ENCODE measurements around the gene LCE6A. TPM values are rescaled to one million over a fixed set of nuclear protein-coding genes. Genes with fewer than 3 reads are reported as not detected.

The LCE6A gene
- total RNA-seq, 1 donor from 2014 or later: not detected

- intact Hi-C loops (cut with micrococcal nuclease): no loop called here
- Mint-ChIP-seq H3K27ac (no peak overlapping the region), H3K27me3 (peaks cover 6% of the 10 kb centered on the region), H3K4me3 (no peak overlapping the region), H3K4me1 (no peaks in the 10 kb centered on the region), H3K9me3 (no peaks in the 10 kb centered on the region), H3K36me3 (ENCODE audit: low read depth) (no peaks in the 10 kb centered on the region)
- ChIA-PET CTCF (no interaction called here), POLR2A (no interaction called here)
- ATAC-seq (ENCODE audit: low read depth): no peak
- DNase-seq: no peak
- TF ChIP-seq, protein P1, sequence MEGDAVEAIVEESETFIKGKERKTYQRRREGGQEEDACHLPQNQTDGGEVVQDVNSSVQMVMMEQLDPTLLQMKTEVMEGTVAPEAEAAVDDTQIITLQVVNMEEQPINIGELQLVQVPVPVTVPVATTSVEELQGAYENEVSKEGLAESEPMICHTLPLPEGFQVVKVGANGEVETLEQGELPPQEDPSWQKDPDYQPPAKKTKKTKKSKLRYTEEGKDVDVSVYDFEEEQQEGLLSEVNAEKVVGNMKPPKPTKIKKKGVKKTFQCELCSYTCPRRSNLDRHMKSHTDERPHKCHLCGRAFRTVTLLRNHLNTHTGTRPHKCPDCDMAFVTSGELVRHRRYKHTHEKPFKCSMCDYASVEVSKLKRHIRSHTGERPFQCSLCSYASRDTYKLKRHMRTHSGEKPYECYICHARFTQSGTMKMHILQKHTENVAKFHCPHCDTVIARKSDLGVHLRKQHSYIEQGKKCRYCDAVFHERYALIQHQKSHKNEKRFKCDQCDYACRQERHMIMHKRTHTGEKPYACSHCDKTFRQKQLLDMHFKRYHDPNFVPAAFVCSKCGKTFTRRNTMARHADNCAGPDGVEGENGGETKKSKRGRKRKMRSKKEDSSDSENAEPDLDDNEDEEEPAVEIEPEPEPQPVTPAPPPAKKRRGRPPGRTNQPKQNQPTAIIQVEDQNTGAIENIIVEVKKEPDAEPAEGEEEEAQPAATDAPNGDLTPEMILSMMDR (IDR thresholded peaks at IDR 0.05): no peak
Measured at GRCh38 chr1:152860129-152860528, 17.5 kb downstream of the LCE6A start.

- Mint-ChIP-seq H3K9me3 (no peaks in the 10 kb centered on the region), H3K27me3 (peaks cover 6% of the 10 kb centered on the region), H3K36me3 (ENCODE audit: low read depth) (no peaks in the 10 kb centered on the region), H3K27ac (no peak overlapping the region), H3K4me1 (no peaks in the 10 kb centered on the region), H3K4me3 (no peak overlapping the region)
- ATAC-seq (ENCODE audit: low read depth) (no peak), DNase-seq (no peak)
- CTCF ChIA-PET: no interaction called here
- POLR2A ChIA-PET: no interaction called here
- intact Hi-C loops (cut with micrococcal nuclease): no loop called here
- TF ChIP-seq, protein P1 (IDR thresholded peaks at IDR 0.05): no peak
Measured at GRCh38 chr1:152861374-152861773, 18.7 kb downstream of the LCE6A start.

GRCh38 chr1:152864443-152864842 lies 21.8 kb downstream of the LCE6A start:
- Mint-ChIP-seq H3K27me3 (peaks cover 6% of the 10 kb centered on the region), H3K4me1 (no peaks in the 10 kb centered on the region), H3K4me3 (no peak overlapping the region), H3K9me3 (no peaks in the 10 kb centered on the region), H3K36me3 (ENCODE audit: low read depth) (no peaks in the 10 kb centered on the region), H3K27ac (no peak overlapping the region)
- TF ChIP-seq, protein P1 (IDR thresholded peaks at IDR 0.05): no peak
- DNase-seq (no peak), ATAC-seq (ENCODE audit: low read depth) (no peak)
- intact Hi-C loops (cut with micrococcal nuclease): no loop called here
- POLR2A ChIA-PET: no interaction called here
- CTCF ChIA-PET: no interaction called here

DNA sequence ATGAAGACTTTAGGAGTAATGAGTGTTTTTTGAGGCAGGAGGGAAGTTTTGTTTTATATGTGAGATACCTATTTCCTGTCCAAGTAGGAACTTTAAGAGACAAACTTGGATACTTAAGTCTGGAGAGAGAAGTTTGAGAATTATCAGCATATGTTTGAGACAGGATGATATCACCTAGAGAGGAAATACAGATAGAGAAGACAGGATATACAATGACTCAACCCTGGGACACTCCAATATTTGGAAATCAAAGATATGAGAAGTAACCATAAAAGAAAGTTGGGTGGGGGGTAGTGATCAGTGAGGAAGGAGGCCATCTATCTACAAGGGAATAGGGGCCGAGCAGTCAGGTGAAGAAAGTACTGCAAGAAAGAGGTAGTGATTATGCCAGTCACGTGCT lies 23.7 kb downstream of the LCE6A start:
- H3K4me1 Mint-ChIP-seq: no peaks in the 10 kb centered on the region
- H3K27ac Mint-ChIP-seq: no peak overlapping the region
- ChIA-PET CTCF (no interaction called here), POLR2A (no interaction called here)
- TF ChIP-seq, protein P1 (IDR thresholded peaks at IDR 0.05): no peak
- ATAC-seq (ENCODE audit: low read depth) (no peak), DNase-seq (no peak)
- intact Hi-C loops (cut with micrococcal nuclease): no loop called here
- H3K27me3 Mint-ChIP-seq: peaks cover 1% of the 10 kb centered on the region
- H3K4me3 Mint-ChIP-seq: no peak overlapping the region
- no peaks in the 10 kb centered on the region for H3K36me3 Mint-ChIP-seq (ENCODE audit: low read depth)
- no peaks in the 10 kb centered on the region for H3K9me3 Mint-ChIP-seq

- Mint-ChIP-seq H3K27ac (no peak overlapping the region), H3K36me3 (ENCODE audit: low read depth) (no peaks in the 10 kb centered on the region)
Measured at GRCh38 chr1:152869808-152870419, 27.3 kb downstream of the LCE6A start.

More at GRCh38 chr1:152869808-152870419, 27.3 kb downstream of the LCE6A start:
- Mint-ChIP-seq H3K4me1 (peaks cover 8% of the 10 kb centered on the region), H3K9me3 (no peaks in the 10 kb centered on the region), H3K4me3 (no peak overlapping the region), H3K27me3 (no peaks in the 10 kb centered on the region)
- ATAC-seq (ENCODE audit: low read depth): no peak
- intact Hi-C loops (cut with micrococcal nuclease): loop anchor here (1.0 kb wide), 1 partner anchor 353 kb away; no protein-coding TSS in a partner anchor
- TF ChIP-seq, protein P1 (IDR thresholded peaks at IDR 0.05): peak; percentile 99
- ChIA-PET POLR2A (interaction anchor here (0.6 kb wide), 1 partner anchor 110 kb away, joined by 3 read pairs; no protein-coding TSS in a partner anchor), CTCF (interaction anchor here (0.6 to 1.8 kb wide), 5 partner anchors 318 to 421 kb away, joined by 3 to 8 read pairs (median 3); no protein-coding TSS in a partner anchor)
- peak; percentile 34 for DNase-seq
